Cardiac muscle cell (in vitro differentiated cells and primary cell): ENCODE measurements around the gene EID1. TPM values are rescaled to one million over a fixed set of nuclear protein-coding genes. Genes with fewer than 3 reads are reported as not detected.

Experiments
- DNase-seq, 2 donors: peaks; one replicate each; pipeline versions ENCODE4 v3.0.0 to v3.0.0-alpha.2; 2010 to 2017; ENCODE audit warnings: low read depth in 1 of 2, low spot score in 1 of 2
- H3K27ac ChIP-seq: fragments of 200-600 bp; sonication (generic); 2 replicates; pipeline ENCODE4 v1.5.1; 2016
- H3K27me3 ChIP-seq: fragments of 200-600 bp; sonication (generic); 2 replicates; pipeline ENCODE4 v1.6.0; 2016; ENCODE audit warnings: control low read depth
- H3K36me3 ChIP-seq: fragments of 200-600 bp; sonication (generic); 2 replicates; pipeline ENCODE4 v1.5.1; 2016; ENCODE audit warnings: control low read depth
- H3K4me1 ChIP-seq: fragments of 200-600 bp; sonication (generic); 2 replicates; pipeline ENCODE4 v1.8.1; 2017; ENCODE audit warnings: low read depth, mild to moderate bottlenecking, mixed run types
- H3K4me3 ChIP-seq: fragments of 200-600 bp; sonication (generic); 2 replicates; pipeline ENCODE4 v1.5.1; 2016; ENCODE audit warnings: mild to moderate bottlenecking
- H3K9me3 ChIP-seq: fragments of 200-600 bp; sonication (generic); 2 replicates; pipeline ENCODE4 v1.5.1; 2017; ENCODE audit warnings: low read depth, mild to moderate bottlenecking, control low read depth
- CTCF ChIP-seq: IDR thresholded peaks from 2 replicates; pipeline ENCODE4 v1.5.1; 2012; ENCODE audit warnings: low read depth, mild to moderate bottlenecking, low read length
- polyA plus RNA-seq: library from polyadenylated mRNA; unstranded; fragments of >200 nt; fragmentation: Nextera tagmentation; extraction: Ambion mirVana; gene quantifications from 2 replicates; pipeline ENCODE4 v1.2.1, GENCODE V29; 2016
- total RNA-seq: library from RNA; depleted of rRNA; stranded (reverse); fragments of >200 nt; gene quantifications from 2 replicates; pipeline ENCODE4 v1.2.3, GENCODE V29; 2016

Gene EID1
- total and polyA plus RNA-seq, 2 experiments from 2014 or later, result 355 to 422 TPM

DNA sequence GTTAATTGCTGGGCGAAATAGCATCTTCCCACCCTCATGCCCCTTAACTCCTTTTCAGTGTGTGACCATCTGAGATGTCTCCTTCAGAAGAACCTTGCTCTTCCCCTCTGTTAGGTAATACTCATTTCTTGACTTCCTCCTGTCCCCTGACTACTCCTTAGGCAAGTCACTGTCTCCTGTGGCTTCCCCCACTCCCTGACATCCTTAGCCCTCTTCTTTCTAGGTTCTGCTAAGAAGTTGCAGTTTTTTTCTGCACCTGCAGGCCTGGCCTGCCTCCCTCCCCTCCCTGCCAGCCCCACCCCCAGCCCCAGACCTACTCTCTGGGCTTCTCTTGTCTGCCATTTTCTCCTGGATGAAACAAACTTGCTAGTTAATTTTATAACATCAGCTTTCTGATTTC is 15.2 kb upstream of the EID1 start:
- no peak overlapping the region for H3K27ac ChIP-seq
- H3K9me3 ChIP-seq, result no peaks in the 10 kb centered on the region
- H3K4me1 ChIP-seq, result no peaks in the 10 kb centered on the region
- no peak for DNase-seq
- no peaks in the 10 kb centered on the region for H3K36me3 ChIP-seq
- TF ChIP-seq CTCF, result no peak
- no peaks in the 10 kb centered on the region for H3K27me3 ChIP-seq
- H3K4me3 ChIP-seq, result no peak overlapping the region

DNA sequence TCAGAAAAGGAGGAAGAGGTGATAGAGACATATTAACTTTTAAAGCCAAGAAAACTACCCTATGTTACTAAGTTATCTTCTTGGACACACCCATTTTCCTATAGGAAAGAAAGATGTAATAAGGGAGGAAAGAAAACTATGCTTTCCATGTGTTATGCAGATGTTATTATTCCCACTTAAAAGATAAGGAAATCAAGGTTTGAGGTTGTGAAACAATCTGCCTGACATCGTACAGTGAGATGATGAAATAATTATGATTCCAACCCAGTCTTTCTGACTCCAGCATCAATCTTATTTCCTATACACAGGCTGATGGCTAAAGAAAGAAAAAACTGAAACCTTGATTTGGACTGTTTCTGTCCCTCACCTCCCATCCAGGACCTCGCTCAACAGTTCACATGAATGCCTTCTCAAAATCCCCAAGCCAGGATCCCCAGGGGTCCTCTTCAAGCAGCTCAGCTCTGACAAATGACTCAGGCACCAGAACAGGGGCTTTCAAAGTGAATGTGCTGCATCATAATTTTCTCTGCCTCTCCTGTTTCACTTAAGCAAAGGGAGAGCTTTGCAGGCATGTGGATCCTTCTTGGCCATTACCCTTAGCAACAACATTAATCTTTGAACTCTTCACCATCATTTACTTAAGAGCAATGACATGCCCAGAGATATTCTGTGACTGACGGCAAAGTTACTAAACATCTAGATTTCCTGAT is 12.4 kb upstream of the EID1 start:
- DNase-seq, result peak in 1 of 2 donors; percentile 81
- Histone ChIP-seq H3K36me3 (no peaks in the 10 kb centered on the region), H3K4me1 (no peaks in the 10 kb centered on the region), H3K4me3 (no peak overlapping the region), H3K27ac (no peak overlapping the region), H3K27me3 (no peaks in the 10 kb centered on the region), H3K9me3 (no peaks in the 10 kb centered on the region)
- TF ChIP-seq CTCF, result no peak

- Histone ChIP-seq H3K4me1 (no peaks in the 10 kb centered on the region), H3K9me3 (no peaks in the 10 kb centered on the region), H3K27ac (no peak overlapping the region), H3K27me3 (peaks cover 5% of the 10 kb centered on the region), H3K4me3 (no peak overlapping the region), H3K36me3 (no peaks in the 10 kb centered on the region)
- TF ChIP-seq CTCF, result no peak
- DNase-seq, result peak in 1 of 2 donors; percentile 61
Observed at GRCh38 chr15:48866141-48866563, 11.8 kb upstream of the EID1 start.

- Histone ChIP-seq H3K36me3 (no peaks in the 10 kb centered on the region), H3K27me3 (peaks cover 24% of the 10 kb centered on the region), H3K27ac (no peak overlapping the region), H3K4me1 (no peaks in the 10 kb centered on the region), H3K4me3 (no peak overlapping the region), H3K9me3 (no peaks in the 10 kb centered on the region)
- TF ChIP-seq CTCF, result no peak
- no peak for DNase-seq
Observed at GRCh38 chr15:48868023-48868422, 9.9 kb upstream of the EID1 start.

- Histone ChIP-seq H3K4me1 (no peaks in the 10 kb centered on the region), H3K4me3 (no peak overlapping the region)
- no peak for TF ChIP-seq CTCF
Observed at GRCh38 chr15:48868536-48868935, 9.4 kb upstream of the EID1 start.

More at GRCh38 chr15:48868536-48868935, 9.4 kb upstream of the EID1 start:
- Histone ChIP-seq H3K9me3 (no peaks in the 10 kb centered on the region), H3K27me3 (peaks cover 29% of the 10 kb centered on the region), H3K27ac (no peak overlapping the region), H3K36me3 (no peaks in the 10 kb centered on the region)
- DNase-seq, result peak in 1 of 2 donors; percentile 83
